Transverse colon (tissue), 4 donors: ENCODE results near the gene RFX3. TPM values are rescaled to one million over a fixed set of nuclear protein-coding genes. Genes with fewer than 3 reads are reported as not detected.

ENCODE experiments used
- DNase-seq: peaks from one replicate; pipeline ENCODE4 v3.0.0-alpha.2; 2019
- H3K27ac ChIP-seq, 4 donors: fragments of 200-600 bp; sonication (generic); 2 replicates each; pipeline ENCODE4 v1.5.1; 2016 to 2018; ENCODE audit warnings: inconsistent platforms in 4 of 4
- H3K27me3 ChIP-seq: fragments of 200-600 bp; sonication (generic); 2 replicates; pipeline ENCODE4 v1.5.1; 2017; ENCODE audit warnings: inconsistent platforms
- H3K36me3 ChIP-seq, 4 donors: fragments of 200-600 bp; sonication (generic); 2 replicates each; pipeline ENCODE4 v1.5.1; 2017 to 2019; ENCODE audit warnings: inconsistent platforms in 4 of 4
- H3K4me1 ChIP-seq, 4 donors: fragments of 200-600 bp; sonication (generic); 2 replicates each; pipeline ENCODE4 v1.5.1; 2017 to 2020; ENCODE audit warnings: inconsistent platforms in 4 of 4
- H3K4me3 ChIP-seq, 4 donors: fragments of 200-600 bp; sonication (generic); 1 replicate in 1 of 4; 2 replicates in 3 of 4; pipeline versions ENCODE4 v1.5.1 to v1.6.1; 2017 to 2019; ENCODE audit warnings: inconsistent platforms in 4 of 4
- H3K9me3 ChIP-seq, 2 donors: fragments of 200-600 bp; sonication (generic); 2 replicates each; pipeline ENCODE4 v1.5.1; 2017 to 2019; ENCODE audit warnings: inconsistent platforms in 2 of 2
- EP300 ChIP-seq: sonication (generic); formaldehyde crosslinking; IDR thresholded peaks from one replicate; pipeline ENCODE4 v1.6.1; 2017; ENCODE audit warnings: antibody characterized with exemption, low read depth
- POLR2A ChIP-seq: fragments of 450-650 bp; IDR thresholded peaks from one replicate; pipeline ENCODE4 v1.6.1; 2016; ENCODE audit warnings: antibody characterized with exemption, mild to moderate bottlenecking, moderate library complexity
- POLR2AphosphoS5 ChIP-seq, 3 donors: sonication (generic); formaldehyde crosslinking; IDR thresholded peaks; one replicate each; pipeline ENCODE4 v1.6.1; 2016; ENCODE audit warnings: antibody characterized with exemption in 3 of 3
- WGBS, 2 donors: methylation state at CpG; one replicate each; pipeline ENCODE4 v1.1.5; 2018; ENCODE audit warnings: low coverage in 1 of 2; 5-methylcytosine and 5-hydroxymethylcytosine counted together
- in situ Hi-C, 4 donors: fragments of 200-750 bp; cut with MboI; loops; one replicate each; pipeline versions ENCODE4 v1.15.0 to v1.15.1; 2017; ENCODE audit warnings: low sequenced_read_pairs in 3 of 4, low pct_ligation_motif_present in 1 of 4, low pct_unique_long_range_greater_than_20kb in 1 of 4
- intact Hi-C: fragments of 100-400 bp; cut with DNase I; formaldehyde crosslinking; loops from one replicate; pipeline ENCODE4 v1.15.1; 2023; ENCODE audit warnings: low total_unique reads
- total RNA-seq, 4 donors: library from RNA; depleted of rRNA; stranded (reverse); fragments of >200 nt; gene quantifications; one replicate each; pipeline ENCODE4 v1.1.0, GENCODE V29; 2016
- TF ChIP-seq, protein P1 (sequence below), 5 experiments: fragments of 200-600 bp in 3 of 5; fragments of 450-650 bp in 2 of 5; sonication (generic) in 3 of 5; IDR thresholded peaks; 1 replicate in 2 of 5; 2 replicates in 3 of 5; pipeline ENCODE4 v1.5.1; 2016 to 2017; ENCODE audit warnings: antibody characterized with exemption in 5 of 5, inconsistent platforms in 3 of 5, mild to moderate bottlenecking in 2 of 5, moderate library complexity in 1 of 5

RFX3 gene
- total RNA-seq, 4 donors from 2014 or later = 3.5 to 21.9 (median 7.1) TPM

DNA sequence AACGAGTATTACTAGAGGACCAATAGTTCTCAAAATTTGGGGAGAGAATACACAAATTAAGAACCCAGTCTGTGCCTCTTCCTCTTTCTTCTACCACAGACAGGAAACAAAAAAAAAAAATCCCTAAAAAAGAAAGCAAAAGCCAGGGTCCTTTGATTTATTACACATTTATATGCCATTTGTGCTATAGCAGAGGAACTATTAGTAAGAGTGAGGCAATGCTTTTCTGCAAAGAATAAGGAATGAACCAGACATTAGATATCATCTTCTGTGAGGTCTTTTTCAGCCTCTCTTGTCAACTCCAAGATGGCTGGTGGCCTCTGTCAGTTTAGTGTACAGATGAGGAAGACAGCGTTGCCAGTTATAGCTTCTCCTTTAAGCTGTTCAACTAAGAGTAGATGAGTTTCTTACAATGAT, 127.6 kb downstream of the RFX3 start:
- H3K4me3 ChIP-seq = no peak overlapping the region
- H3K27me3 ChIP-seq = no peaks in the 10 kb centered on the region
- H3K4me1 ChIP-seq = peaks cover 0 to 16% (median 0%) of the 10 kb centered on the region in 4 donors
- 71 to 74% methylated on average over 2 of the region's 2 CpGs for WGBS, 2 donors
- peak overlapping the region in 1 of 4 donors; percentile 28 for H3K27ac ChIP-seq
- DNase-seq = no peak
- H3K36me3 ChIP-seq = no peaks in the 10 kb centered on the region
- TF ChIP-seq, protein P1, sequence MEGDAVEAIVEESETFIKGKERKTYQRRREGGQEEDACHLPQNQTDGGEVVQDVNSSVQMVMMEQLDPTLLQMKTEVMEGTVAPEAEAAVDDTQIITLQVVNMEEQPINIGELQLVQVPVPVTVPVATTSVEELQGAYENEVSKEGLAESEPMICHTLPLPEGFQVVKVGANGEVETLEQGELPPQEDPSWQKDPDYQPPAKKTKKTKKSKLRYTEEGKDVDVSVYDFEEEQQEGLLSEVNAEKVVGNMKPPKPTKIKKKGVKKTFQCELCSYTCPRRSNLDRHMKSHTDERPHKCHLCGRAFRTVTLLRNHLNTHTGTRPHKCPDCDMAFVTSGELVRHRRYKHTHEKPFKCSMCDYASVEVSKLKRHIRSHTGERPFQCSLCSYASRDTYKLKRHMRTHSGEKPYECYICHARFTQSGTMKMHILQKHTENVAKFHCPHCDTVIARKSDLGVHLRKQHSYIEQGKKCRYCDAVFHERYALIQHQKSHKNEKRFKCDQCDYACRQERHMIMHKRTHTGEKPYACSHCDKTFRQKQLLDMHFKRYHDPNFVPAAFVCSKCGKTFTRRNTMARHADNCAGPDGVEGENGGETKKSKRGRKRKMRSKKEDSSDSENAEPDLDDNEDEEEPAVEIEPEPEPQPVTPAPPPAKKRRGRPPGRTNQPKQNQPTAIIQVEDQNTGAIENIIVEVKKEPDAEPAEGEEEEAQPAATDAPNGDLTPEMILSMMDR (IDR thresholded peaks at IDR 0.05) = no peak
- TF ChIP-seq POLR2AphosphoS5 (IDR thresholded peaks at IDR 0.05) (no peak), EP300 (no peak), POLR2A (no peak)
- H3K9me3 ChIP-seq = no peaks in the 10 kb centered on the region
- intact Hi-C loops = no loop called here
- in situ Hi-C loops = no loop called here

DNA sequence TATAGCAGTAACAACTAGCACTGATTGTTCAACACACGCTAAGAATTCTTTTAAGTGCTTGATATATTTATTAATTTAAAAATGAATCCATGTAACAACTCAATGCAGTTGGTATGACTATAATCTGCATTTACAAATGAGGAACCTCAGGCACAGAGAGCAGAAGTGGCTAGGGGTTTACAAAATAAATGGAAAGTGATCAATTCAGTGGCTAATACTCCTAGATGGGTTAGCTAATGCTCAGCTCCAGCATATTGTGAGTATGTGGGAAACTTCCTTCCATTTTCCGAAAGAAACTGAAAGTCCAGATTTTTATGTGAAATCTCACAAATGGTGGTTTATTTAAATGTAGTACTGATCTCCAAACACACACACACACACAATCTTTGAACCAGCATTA, 128.0 kb downstream of the RFX3 start:
- Histone ChIP-seq H3K27ac (peak overlapping the region in 1 of 4 donors; percentile 28), H3K27me3 (no peaks in the 10 kb centered on the region), H3K4me1 (peaks cover 0 to 16% (median 0%) of the 10 kb centered on the region in 4 donors), H3K9me3 (no peaks in the 10 kb centered on the region), H3K4me3 (no peak overlapping the region), H3K36me3 (no peaks in the 10 kb centered on the region)
- intact Hi-C loops = no loop called here
- 63 to 68% methylated on average over 2 of the region's 2 CpGs for WGBS, 2 donors
- no peak for TF ChIP-seq POLR2A
- TF ChIP-seq POLR2AphosphoS5 (IDR thresholded peaks at IDR 0.05) = no peak
- TF ChIP-seq, protein P1 (IDR thresholded peaks at IDR 0.05) = no peak
- TF ChIP-seq EP300 = no peak
- no peak for DNase-seq
- in situ Hi-C loops = no loop called here

DNA sequence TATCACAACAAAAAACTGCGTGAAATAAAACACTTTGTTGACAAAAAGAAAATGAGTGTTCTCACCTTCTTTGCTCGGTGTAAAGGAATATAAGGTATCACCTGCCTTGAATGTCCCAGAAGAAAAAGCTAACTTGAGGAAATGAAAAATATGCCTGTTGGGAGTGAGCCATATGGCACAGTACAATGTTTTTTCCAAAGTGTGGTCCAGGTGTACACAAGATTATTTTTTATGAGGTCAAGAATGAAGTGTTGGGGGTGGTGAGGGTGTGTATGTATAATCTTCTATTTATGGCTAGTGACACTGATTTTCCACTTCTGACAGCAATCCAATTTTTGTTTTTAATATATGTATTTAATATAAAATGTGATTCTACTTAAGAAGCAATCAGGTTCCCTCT, 134.4 kb downstream of the RFX3 start:
- DNase-seq = no peak
- H3K27me3 ChIP-seq = no peaks in the 10 kb centered on the region
- no peaks in the 10 kb centered on the region for H3K36me3 ChIP-seq
- 72 to 82% methylated on average over 2 of the region's 2 CpGs for WGBS, 2 donors
- intact Hi-C loops = no loop called here
- no peak overlapping the region for H3K4me3 ChIP-seq
- in situ Hi-C loops = no loop called here
- H3K27ac ChIP-seq = no peak overlapping the region
- TF ChIP-seq, protein P1 (IDR thresholded peaks at IDR 0.05) = no peak
- TF ChIP-seq EP300 (no peak), POLR2AphosphoS5 (IDR thresholded peaks at IDR 0.05) (no peak), POLR2A (no peak)
- no peaks in the 10 kb centered on the region for H3K9me3 ChIP-seq
- peaks cover 0 to 4% (median 0%) of the 10 kb centered on the region in 4 donors for H3K4me1 ChIP-seq

DNA sequence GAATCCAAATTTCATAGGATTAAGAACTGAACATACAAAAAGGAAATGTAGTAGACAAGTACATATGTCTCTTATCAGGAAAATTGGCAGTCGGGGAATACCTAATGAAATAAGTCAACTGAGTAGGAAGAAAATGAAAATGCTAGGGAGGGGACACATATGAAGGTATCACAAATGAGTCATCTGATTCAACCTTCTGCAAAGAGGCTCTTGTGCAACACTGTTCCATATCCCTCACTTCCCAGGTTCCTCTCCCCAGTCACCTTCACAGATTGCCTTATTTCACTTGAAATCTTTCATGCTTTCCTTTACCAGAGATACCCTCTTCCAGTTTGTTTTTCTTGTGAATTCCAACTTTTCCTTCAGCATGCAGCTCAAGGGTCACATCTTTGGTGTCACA, 139.0 kb downstream of the RFX3 start:
- intact Hi-C loops = no loop called here
- in situ Hi-C loops = no loop called here

More for the DNA sequence above, 139.0 kb downstream of the RFX3 start:
- TF ChIP-seq, protein P1 (IDR thresholded peaks at IDR 0.05) = no peak
- TF ChIP-seq EP300 (no peak), POLR2AphosphoS5 (IDR thresholded peaks at IDR 0.05) (no peak), POLR2A (no peak)
- 63 to 86% methylated on average over 1 of the region's 1 CpG for WGBS, 2 donors
- Histone ChIP-seq H3K9me3 (no peaks in the 10 kb centered on the region), H3K27ac (no peak overlapping the region), H3K27me3 (no peaks in the 10 kb centered on the region), H3K4me3 (no peak overlapping the region), H3K4me1 (peaks cover 0 to 4% (median 0%) of the 10 kb centered on the region in 4 donors), H3K36me3 (no peaks in the 10 kb centered on the region)
- DNase-seq = no peak
